ENCODE data around the gene UBE3C.
A peak's percentile ranks its signal among the peaks of the same experiment; 100 is the strongest.

Gene UBE3C

DNA sequence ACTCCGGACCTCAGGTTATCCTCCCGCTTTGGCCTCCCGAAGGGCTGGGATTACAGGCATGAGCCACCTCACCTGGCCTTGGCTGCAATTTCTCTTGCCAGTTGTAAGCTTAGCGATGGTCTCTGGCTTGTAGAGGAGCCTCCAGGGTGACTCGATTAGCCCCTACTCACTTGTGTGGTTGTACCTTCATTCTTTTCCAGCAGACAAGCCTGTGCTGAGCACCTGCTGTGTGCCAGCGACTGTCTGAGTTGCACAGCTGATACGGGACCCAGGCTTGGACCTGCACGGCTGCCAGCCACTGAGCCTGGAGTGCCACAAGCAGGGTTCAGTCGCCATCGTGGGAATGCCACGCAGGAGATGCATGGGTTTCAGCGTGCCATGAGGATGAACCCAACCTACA lies 156.0 kb downstream of the UBE3C start:
- Histone ChIP-seq H4K5ac (ENCODE audit: low read length) (no peak overlapping the region), H4K8ac (ENCODE audit: low read depth, low read length) (no peak overlapping the region), H2BK120ac (ENCODE audit: low read depth, low read length) (no peak overlapping the region), H3K4me3 (ENCODE audit: low read length) (no peak overlapping the region), H3K4ac (ENCODE audit: low read depth, low read length) (no peak overlapping the region), H3K56ac (ENCODE audit: low read length) (no peak overlapping the region), H2AK5ac (ENCODE audit: low read length) (no peak overlapping the region), H3K27ac (ENCODE audit: low read depth, low read length) (no peak overlapping the region), H3K27me3 (ENCODE audit: insufficient read depth, low read length, poor library complexity) (no peaks in the 10 kb centered on the region), H3K9ac (ENCODE audit: low read length) (no peak overlapping the region), H3K79me2 (ENCODE audit: control insufficient read depth, insufficient read depth, low read length) (no peaks in the 10 kb centered on the region), H3K23ac (ENCODE audit: low read length) (no peak overlapping the region), H3K4me1 (ENCODE audit: control insufficient read depth, low read depth, low read length) (no peaks in the 10 kb centered on the region), H3K79me1 (ENCODE audit: low read length) (no peaks in the 10 kb centered on the region), H2BK15ac (replicated peaks; ENCODE audit: low read depth) (no peak overlapping the region), H3K4me2 (ENCODE audit: low read length) (no peak overlapping the region), H3K18ac (ENCODE audit: low read length) (no peak overlapping the region), H3K36me3 (ENCODE audit: control insufficient read depth, insufficient read depth, low read length) (no peaks in the 10 kb centered on the region), H2BK5ac (ENCODE audit: low read length) (no peak overlapping the region)
- no CpG with 5 or more reads among the region's 12 CpGs for WGBS (ENCODE audit: extremely low coverage, insufficient coverage, low lambda C conversion rate)
- no peak for DNase-seq

DNA sequence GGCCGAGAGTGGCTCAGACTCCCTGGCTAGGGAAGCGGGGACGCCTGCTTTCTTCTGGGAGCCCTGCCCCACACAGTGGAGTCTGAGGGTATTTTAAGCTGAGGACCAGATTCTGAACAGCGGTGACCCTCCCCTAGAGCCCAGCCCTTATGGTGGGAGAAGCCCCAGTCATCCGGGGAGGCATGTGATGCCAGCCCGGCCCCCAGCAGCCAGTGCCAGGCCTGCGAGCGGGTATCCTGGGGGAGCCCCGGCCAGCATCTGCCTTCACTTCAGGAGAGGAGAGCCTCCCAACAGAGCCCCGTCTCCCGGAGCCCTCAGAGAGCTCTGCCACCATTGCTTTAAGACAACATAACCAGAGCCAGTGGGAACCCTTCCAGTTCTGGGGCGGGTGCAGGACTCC lies 156.6 kb downstream of the UBE3C start:
- Histone ChIP-seq H4K5ac (ENCODE audit: low read length) (no peak overlapping the region), H3K79me1 (ENCODE audit: low read length) (no peaks in the 10 kb centered on the region), H3K23ac (ENCODE audit: low read length) (no peak overlapping the region), H3K4me3 (ENCODE audit: low read length) (no peak overlapping the region), H3K56ac (ENCODE audit: low read length) (no peak overlapping the region), H3K27ac (ENCODE audit: low read depth, low read length) (no peak overlapping the region), H2BK120ac (ENCODE audit: low read depth, low read length) (no peak overlapping the region), H3K79me2 (ENCODE audit: control insufficient read depth, insufficient read depth, low read length) (no peaks in the 10 kb centered on the region), H3K4me2 (ENCODE audit: low read length) (no peak overlapping the region), H2BK15ac (replicated peaks; ENCODE audit: low read depth) (no peak overlapping the region), H3K27me3 (ENCODE audit: insufficient read depth, low read length, poor library complexity) (no peaks in the 10 kb centered on the region), H2BK5ac (ENCODE audit: low read length) (no peak overlapping the region), H3K36me3 (ENCODE audit: control insufficient read depth, insufficient read depth, low read length) (no peaks in the 10 kb centered on the region), H3K9ac (ENCODE audit: low read length) (no peak overlapping the region), H3K4me1 (ENCODE audit: control insufficient read depth, low read depth, low read length) (no peaks in the 10 kb centered on the region), H3K18ac (ENCODE audit: low read length) (no peak overlapping the region), H2AK5ac (ENCODE audit: low read length) (no peak overlapping the region), H3K4ac (ENCODE audit: low read depth, low read length) (no peak overlapping the region), H4K8ac (ENCODE audit: low read depth, low read length) (no peak overlapping the region)
- no peak for DNase-seq
- no CpG with 5 or more reads among the region's 12 CpGs for WGBS (ENCODE audit: extremely low coverage, insufficient coverage, low lambda C conversion rate)

DNA sequence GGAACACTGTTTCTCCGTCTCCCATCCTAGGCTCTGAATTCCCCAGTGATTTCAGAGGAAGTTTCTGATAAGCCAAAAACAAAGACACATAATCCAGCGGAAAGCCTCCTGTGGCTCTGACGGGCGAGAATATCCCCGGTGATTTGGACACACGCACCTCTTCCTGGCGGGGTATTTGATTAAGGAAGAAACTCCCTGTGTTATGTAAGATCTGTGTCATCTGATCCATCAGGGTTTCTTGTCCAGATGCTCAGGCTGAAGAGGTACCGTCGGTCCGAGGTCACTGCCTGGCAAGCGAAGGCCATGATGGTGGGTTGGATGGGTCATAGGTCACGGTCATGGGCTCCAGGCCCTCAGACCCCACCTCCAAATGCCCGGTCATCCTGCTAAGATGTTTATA lies 158.5 kb downstream of the UBE3C start:
- H3K27me3 ChIP-seq (ENCODE audit: insufficient read depth, low read length, poor library complexity), result no peaks in the 10 kb centered on the region
- H2BK5ac ChIP-seq (ENCODE audit: low read length), result no peak overlapping the region
- no peak for DNase-seq
- H3K4me3 ChIP-seq (ENCODE audit: low read length), result no peak overlapping the region
- H3K4me2 ChIP-seq (ENCODE audit: low read length), result no peak overlapping the region
- H4K8ac ChIP-seq (ENCODE audit: low read depth, low read length), result no peak overlapping the region
- no peak overlapping the region for H3K9ac ChIP-seq (ENCODE audit: low read length)
- no peaks in the 10 kb centered on the region for H3K36me3 ChIP-seq (ENCODE audit: control insufficient read depth, insufficient read depth, low read length)
- H3K79me1 ChIP-seq (ENCODE audit: low read length), result no peaks in the 10 kb centered on the region
- H2AK5ac ChIP-seq (ENCODE audit: low read length), result no peak overlapping the region
- no peak overlapping the region for H3K27ac ChIP-seq (ENCODE audit: low read depth, low read length)
- H3K23ac ChIP-seq (ENCODE audit: low read length), result no peak overlapping the region
- no peak overlapping the region for H4K5ac ChIP-seq (ENCODE audit: low read length)
- no peak overlapping the region for H3K4ac ChIP-seq (ENCODE audit: low read depth, low read length)
- no peak overlapping the region for H3K56ac ChIP-seq (ENCODE audit: low read length)
- no CpG with 5 or more reads among the region's 13 CpGs for WGBS (ENCODE audit: extremely low coverage, insufficient coverage, low lambda C conversion rate)
- no peak overlapping the region for H3K18ac ChIP-seq (ENCODE audit: low read length)
- no peaks in the 10 kb centered on the region for H3K4me1 ChIP-seq (ENCODE audit: control insufficient read depth, low read depth, low read length)
- H3K79me2 ChIP-seq (ENCODE audit: control insufficient read depth, insufficient read depth, low read length), result no peaks in the 10 kb centered on the region
- no peak overlapping the region for H2BK15ac ChIP-seq (replicated peaks; ENCODE audit: low read depth)
- no peak overlapping the region for H2BK120ac ChIP-seq (ENCODE audit: low read depth, low read length)

DNA sequence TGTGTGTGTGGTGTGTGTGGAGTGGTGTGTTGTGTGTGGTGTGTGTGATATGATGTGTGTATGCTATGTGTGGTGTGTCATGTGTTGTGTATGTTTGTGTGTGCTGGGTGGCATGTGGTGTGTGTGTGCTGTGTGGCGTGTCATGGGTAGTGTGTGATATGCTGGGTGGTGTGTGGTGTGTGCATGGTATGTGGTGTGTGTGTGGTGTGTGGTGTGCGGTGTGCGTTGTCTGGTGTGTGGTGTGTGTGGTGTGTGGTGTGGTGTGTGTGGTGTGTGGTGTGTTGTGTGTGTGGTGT lies 160.5 kb downstream of the UBE3C start:
- Histone ChIP-seq H4K5ac (ENCODE audit: low read length) (no peak overlapping the region), H3K56ac (ENCODE audit: low read length) (peak overlapping the region; percentile 17), H2AK5ac (ENCODE audit: low read length) (peak overlapping the region; percentile 3), H3K4me1 (ENCODE audit: control insufficient read depth, low read depth, low read length) (no peaks in the 10 kb centered on the region), H3K79me1 (ENCODE audit: low read length) (no peaks in the 10 kb centered on the region), H3K18ac (ENCODE audit: low read length) (no peak overlapping the region), H2BK5ac (ENCODE audit: low read length) (no peak overlapping the region), H3K79me2 (ENCODE audit: control insufficient read depth, insufficient read depth, low read length) (no peaks in the 10 kb centered on the region), H2BK15ac (replicated peaks; ENCODE audit: low read depth) (no peak overlapping the region), H2BK120ac (ENCODE audit: low read depth, low read length) (no peak overlapping the region), H3K23ac (ENCODE audit: low read length) (no peak overlapping the region), H3K4me2 (ENCODE audit: low read length) (no peak overlapping the region), H3K27ac (ENCODE audit: low read depth, low read length) (no peak overlapping the region), H4K8ac (ENCODE audit: low read depth, low read length) (no peak overlapping the region), H3K4ac (ENCODE audit: low read depth, low read length) (no peak overlapping the region), H3K4me3 (ENCODE audit: low read length) (no peak overlapping the region), H3K36me3 (ENCODE audit: control insufficient read depth, insufficient read depth, low read length) (no peaks in the 10 kb centered on the region), H3K27me3 (ENCODE audit: insufficient read depth, low read length, poor library complexity) (no peaks in the 10 kb centered on the region), H3K9ac (ENCODE audit: low read length) (no peak overlapping the region)
- DNase-seq, result no peak
- WGBS (ENCODE audit: extremely low coverage, insufficient coverage, low lambda C conversion rate), result no CpG with 5 or more reads among the region's 3 CpGs

DNA sequence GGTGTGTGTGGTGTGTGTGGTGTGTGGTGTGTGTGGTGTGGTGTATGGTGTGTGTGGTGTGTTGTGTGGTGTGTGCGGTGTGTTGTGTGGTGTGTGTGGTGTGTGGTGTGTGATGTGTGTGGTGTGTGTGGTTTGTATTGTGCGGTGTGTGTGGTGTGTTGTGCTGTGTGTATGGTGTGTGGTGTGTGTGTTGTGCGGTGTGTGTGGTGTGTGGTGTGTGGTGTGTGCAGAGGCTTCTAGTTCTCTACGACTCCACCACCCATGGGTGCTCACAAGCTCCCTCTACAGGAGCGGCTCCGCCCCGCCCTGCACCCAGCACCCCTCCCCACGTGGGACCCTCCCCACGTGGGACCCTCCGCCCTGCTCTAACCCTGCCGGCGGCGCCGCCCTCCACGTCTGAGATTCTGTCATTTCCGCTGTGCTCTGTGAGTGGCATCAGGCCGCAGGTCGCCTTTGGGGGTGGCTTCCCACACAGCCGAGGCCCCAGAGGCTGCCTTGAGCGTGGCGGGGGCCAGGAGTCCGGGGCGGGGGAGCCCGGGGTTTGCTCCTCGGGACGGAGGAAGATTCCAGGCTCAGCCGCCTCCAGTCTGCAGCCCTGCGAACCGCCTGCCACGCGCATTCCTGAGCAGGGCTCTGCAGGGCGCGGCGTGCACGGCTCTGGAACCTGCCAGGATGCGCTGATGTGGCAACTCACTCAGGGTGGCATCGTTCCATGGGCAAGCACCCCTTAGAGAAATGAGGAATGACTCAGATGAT lies 161.1 kb downstream of the UBE3C start:
- Histone ChIP-seq H2BK5ac (ENCODE audit: low read length) (no peak overlapping the region), H3K4me1 (ENCODE audit: control insufficient read depth, low read depth, low read length) (no peaks in the 10 kb centered on the region), H3K18ac (ENCODE audit: low read length) (no peak overlapping the region), H4K8ac (ENCODE audit: low read depth, low read length) (no peak overlapping the region), H2AK5ac (ENCODE audit: low read length) (no peak overlapping the region), H3K27ac (ENCODE audit: low read depth, low read length) (no peak overlapping the region), H3K27me3 (ENCODE audit: insufficient read depth, low read length, poor library complexity) (no peaks in the 10 kb centered on the region), H2BK120ac (ENCODE audit: low read depth, low read length) (no peak overlapping the region), H3K79me2 (ENCODE audit: control insufficient read depth, insufficient read depth, low read length) (no peaks in the 10 kb centered on the region), H3K23ac (ENCODE audit: low read length) (no peak overlapping the region), H3K4ac (ENCODE audit: low read depth, low read length) (no peak overlapping the region), H3K56ac (ENCODE audit: low read length) (no peak overlapping the region), H3K4me2 (ENCODE audit: low read length) (no peak overlapping the region), H4K5ac (ENCODE audit: low read length) (no peak overlapping the region), H2BK15ac (replicated peaks; ENCODE audit: low read depth) (no peak overlapping the region), H3K79me1 (ENCODE audit: low read length) (no peaks in the 10 kb centered on the region), H3K4me3 (ENCODE audit: low read length) (no peak overlapping the region), H3K36me3 (ENCODE audit: control insufficient read depth, insufficient read depth, low read length) (no peaks in the 10 kb centered on the region), H3K9ac (ENCODE audit: low read length) (no peak overlapping the region)
- DNase-seq, result no peak
- 100% methylated on average over 1 of the region's 37 CpGs for WGBS (ENCODE audit: extremely low coverage, insufficient coverage, low lambda C conversion rate)

DNA sequence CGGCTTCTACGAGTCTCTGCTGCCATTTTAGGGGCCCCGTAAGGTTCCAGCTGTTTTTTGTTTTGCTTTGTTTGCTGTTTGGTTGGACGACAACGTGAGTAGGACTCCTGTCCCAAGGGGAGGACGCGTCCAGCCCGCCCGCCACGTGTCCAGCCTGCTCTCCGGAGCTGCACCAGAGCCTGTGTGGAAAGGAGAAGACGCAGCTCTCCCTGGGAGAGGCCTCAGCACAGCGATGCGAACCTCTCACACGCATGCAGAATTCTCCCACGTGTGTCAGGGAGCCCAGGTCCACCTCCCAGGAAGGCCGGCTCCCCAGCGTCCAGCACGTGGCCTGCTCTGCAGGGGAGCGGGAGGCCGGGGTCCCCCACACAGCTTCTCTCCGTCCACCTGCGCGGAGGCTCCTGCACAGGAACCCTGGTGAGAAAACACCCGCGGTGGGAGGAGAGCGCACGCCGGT lies 161.7 kb downstream of the UBE3C start:
- H3K56ac ChIP-seq (ENCODE audit: low read length), result no peak overlapping the region
- no peak overlapping the region for H3K23ac ChIP-seq (ENCODE audit: low read length)
- no peaks in the 10 kb centered on the region for H3K4me1 ChIP-seq (ENCODE audit: control insufficient read depth, low read depth, low read length)
- H3K9ac ChIP-seq (ENCODE audit: low read length), result no peak overlapping the region
- DNase-seq, result no peak
- no peak overlapping the region for H2AK5ac ChIP-seq (ENCODE audit: low read length)
- H2BK15ac ChIP-seq (replicated peaks; ENCODE audit: low read depth), result no peak overlapping the region
- H3K27ac ChIP-seq (ENCODE audit: low read depth, low read length), result no peak overlapping the region
- no peak overlapping the region for H4K5ac ChIP-seq (ENCODE audit: low read length)
- H3K27me3 ChIP-seq (ENCODE audit: insufficient read depth, low read length, poor library complexity), result no peaks in the 10 kb centered on the region
- no peak overlapping the region for H2BK120ac ChIP-seq (ENCODE audit: low read depth, low read length)
- no peak overlapping the region for H2BK5ac ChIP-seq (ENCODE audit: low read length)
- no peaks in the 10 kb centered on the region for H3K79me2 ChIP-seq (ENCODE audit: control insufficient read depth, insufficient read depth, low read length)
- H3K4me2 ChIP-seq (ENCODE audit: low read length), result no peak overlapping the region
- no peak overlapping the region for H4K8ac ChIP-seq (ENCODE audit: low read depth, low read length)
- no CpG with 5 or more reads among the region's 29 CpGs for WGBS (ENCODE audit: extremely low coverage, insufficient coverage, low lambda C conversion rate)
- H3K4ac ChIP-seq (ENCODE audit: low read depth, low read length), result no peak overlapping the region
- no peaks in the 10 kb centered on the region for H3K79me1 ChIP-seq (ENCODE audit: low read length)
- H3K4me3 ChIP-seq (ENCODE audit: low read length), result no peak overlapping the region
- no peak overlapping the region for H3K18ac ChIP-seq (ENCODE audit: low read length)
- H3K36me3 ChIP-seq (ENCODE audit: control insufficient read depth, insufficient read depth, low read length), result no peaks in the 10 kb centered on the region

Data from mesendoderm (in vitro differentiated cells).